Endometrial microvascular endothelial cells (primary cell): ENCODE data around the gene ATP8B3. TPM values are rescaled to one million over a fixed set of nuclear protein-coding genes. Genes with fewer than 3 reads are reported as not detected.
"Not testable (repeated sequence)": the region's sequence is repeated elsewhere in the genome, so short reads cannot be mapped to it uniquely, and the experiment has no call there.

Experiments used
- in situ Hi-C: cut with HindIII; loops from 2 replicates; pipeline ENCODE4 v1.10.0; 2017; ENCODE audit warnings: low sequenced_read_pairs, low pct_unique_long_range_greater_than_20kb; ENCODE audit errors: inconsistent ontology term
- total RNA-seq: library from RNA; depleted of rRNA; stranded (reverse); fragments of >200 nt; gene quantifications from one replicate; pipeline ENCODE4 v1.2.3, GENCODE V29; 2015; ENCODE audit errors: inconsistent ontology term

The ATP8B3 gene
- total RNA-seq, 1 donor from 2014 or later: 2.0 TPM

DNA sequence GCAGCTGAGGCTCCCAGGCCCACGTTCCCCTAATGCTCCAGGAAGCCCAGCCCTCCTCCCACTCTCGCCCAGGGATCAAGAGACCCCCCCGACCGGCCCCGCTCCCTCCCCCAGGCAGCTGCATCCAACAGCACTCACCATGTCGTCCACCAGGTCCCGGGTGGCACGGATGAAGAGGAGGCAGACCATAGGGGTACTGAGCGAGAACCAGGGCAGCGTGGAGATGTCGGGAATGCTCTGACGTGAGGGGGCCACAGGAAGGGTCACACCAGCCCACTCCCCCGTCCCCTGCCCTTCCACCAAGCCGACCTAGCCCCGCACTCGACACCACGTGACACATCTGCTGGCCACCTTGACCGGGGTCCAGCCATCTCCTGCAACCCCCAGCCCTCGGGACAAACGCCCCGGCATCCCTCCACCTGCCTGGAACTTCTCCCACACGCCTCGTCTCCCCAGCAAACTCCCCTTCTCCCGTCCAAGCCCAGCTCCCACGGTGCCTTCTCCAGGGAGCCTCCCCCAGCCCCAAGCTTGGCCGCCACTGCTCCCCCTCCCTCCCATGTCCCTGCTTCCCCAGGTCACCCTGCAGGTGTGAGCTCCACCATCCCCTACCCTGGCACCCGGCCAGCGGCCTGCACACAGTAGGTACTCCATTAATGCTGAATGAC is 4.9 kb downstream of the ATP8B3 start:
- in situ Hi-C loops: no loop called here

DNA sequence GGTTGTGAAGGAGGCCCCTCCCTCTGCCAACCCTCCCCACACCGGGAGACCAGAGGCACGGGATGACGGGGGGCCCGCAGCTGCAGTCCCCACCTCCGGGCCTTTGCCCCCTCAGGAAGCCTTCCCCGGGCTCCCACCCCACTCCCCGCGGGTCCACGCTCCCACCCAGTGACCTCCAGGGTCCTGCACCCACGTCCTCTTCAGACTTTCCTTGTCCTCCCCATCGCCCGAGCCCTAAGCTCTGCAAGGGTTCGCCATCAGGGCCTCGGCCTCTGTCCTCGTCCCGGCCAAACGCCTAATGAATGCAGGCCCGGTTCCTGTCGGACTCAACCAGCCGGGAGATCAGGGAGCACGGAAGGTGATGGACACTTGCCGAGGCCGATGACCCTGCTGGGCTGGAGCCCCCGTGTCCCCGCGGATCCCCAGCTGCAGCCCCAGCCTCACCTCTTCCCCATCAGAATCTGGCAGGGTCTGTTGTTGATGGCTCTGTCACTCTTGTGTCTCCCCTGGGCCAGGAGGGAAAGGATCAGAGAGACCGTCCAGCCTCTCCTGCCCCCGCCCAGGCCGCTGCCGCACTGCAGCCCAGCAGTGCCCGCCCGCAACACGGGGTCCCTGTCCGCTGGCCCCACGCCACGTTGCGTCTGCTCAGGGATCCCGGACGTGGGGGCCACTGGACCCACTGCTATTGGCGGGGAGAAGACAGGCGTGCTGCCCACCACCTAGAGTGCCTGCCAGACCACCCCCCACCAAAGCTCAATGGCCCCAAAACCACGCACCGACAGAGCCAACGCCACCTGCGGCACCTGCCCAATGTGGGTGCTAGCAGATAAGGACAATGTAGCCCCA is 5.7 kb downstream of the ATP8B3 start:
- in situ Hi-C loops: no loop called here

DNA sequence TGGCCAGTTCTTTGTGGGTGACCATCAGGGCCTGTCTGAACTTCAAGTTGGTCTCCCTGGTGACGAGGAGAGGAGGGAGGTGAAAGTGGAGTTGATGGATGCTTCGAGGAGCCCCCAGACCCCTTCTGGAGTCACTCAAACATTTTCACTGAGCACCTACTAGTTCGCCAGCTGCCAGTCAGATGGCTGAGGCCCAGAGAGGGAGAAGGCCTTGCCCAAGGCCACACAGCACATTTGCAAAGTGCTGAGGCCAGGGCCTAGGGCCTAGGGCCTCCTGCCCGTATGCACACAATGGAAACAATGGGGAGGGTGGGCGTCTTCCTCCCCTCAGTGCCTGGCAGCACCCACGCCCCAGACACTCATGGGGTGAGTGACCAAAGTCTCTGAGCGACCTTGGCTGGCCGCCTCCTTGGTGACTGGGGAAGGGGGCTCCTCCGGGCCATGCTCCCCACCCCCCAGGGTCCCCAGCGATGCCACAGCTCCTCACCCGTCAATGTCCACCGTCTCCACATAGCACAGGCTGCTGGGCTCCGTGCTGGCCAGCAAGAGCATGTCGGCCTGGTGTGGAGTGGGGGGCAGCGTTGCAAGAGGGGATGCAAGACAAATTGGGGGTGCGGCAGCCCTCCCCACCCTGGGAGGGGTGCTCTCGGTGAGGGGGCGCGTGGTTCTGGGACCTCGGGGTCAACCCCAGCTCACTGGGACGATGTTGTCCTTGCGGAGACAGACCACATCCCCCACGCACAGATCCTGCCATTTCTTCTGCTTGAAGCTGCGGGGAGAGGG is 6.5 kb downstream of the ATP8B3 start:
- in situ Hi-C loops: no loop called here

DNA sequence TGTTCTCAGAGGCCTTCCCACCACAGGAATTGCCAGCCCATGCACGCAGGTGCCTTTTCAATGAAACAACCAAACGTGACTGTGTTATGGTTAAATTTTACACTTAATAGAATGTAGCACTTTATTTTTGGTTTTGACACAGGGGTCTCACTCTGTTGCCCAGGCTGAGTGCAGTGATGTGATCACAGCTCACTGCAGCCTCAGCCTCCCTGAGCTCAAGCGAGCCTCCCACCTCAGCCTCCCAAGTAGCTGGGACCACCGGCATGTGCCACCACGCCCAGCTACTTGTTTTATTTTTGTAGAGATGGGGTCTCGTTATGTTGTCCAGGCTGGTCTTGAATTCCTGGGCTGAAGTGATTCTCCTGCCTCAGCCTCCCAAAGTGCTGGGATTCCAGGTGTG is 7.2 kb downstream of the ATP8B3 start:
- in situ Hi-C loops: no loop called here

GRCh38 chr19:1799695-1800342 is 12.3 kb downstream of the ATP8B3 start:
- in situ Hi-C loops: no loop called here

DNA sequence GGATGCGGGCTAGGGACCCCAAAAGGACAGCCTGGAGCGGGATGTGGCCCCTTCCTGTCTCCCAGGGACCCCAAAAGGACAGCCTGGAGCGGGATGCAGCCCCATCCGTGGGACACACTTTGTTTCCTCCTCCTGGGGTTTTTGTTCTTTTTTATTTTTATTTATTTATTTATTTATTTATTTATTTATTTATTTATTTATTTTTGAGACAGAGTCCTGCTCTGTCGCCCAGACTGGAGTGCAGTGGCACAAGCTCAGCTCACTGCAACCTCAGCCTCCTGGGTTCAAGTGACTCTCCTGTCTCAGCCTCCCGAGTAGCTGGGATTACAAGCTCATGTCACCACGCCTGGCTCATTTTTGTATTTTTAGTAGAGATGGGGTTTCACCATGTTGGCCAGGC is 14.8 kb downstream of the ATP8B3 start:
- in situ Hi-C loops: not testable (repeated sequence)

- in situ Hi-C loops: no loop called here
These were observed 15.5 kb downstream of the ATP8B3 start for GRCh38 chr19:1796395-1797142.

DNA sequence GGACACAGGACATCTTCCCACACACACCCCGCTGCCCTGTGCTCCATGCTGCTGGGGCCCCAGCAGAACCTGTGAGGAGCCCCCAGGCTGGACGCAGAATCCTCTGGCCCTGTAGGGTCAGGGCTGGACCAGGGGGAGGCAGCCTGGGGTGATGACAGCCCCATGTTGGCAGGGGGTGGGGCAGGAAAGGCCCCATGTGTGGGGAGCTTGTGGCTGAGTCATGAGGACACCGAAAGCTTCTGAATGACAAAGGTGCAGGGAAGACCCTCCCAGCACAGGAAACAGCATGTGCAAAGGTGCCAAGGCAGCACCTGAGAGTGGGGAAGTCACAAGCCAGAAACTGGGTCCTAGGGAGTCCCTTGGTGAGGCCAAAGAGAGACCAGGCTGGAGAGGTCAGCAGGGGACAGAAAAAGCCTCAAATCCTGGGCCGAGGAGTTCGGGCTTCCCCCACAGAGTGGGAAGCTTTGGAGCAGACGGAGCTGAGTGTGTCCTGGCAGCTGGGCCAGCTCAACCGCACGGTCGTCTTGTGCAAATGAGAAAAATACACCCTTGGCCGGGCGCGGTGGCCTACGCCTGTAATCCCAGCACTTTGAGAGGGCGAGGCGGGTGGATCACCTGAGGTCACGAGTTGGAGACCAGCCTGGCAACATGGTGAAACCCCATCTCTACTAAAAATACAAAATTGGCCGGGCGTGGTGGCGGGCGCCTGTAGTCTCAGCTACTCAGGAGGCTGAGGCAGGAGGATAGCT is 17.5 kb downstream of the ATP8B3 start:
- in situ Hi-C loops: no loop called here

GRCh38 chr19:1791879-1792278 is 20.2 kb downstream of the ATP8B3 start:
- in situ Hi-C loops: no loop called here

GRCh38 chr19:1790054-1790792 is 21.9 kb downstream of the ATP8B3 start:
- in situ Hi-C loops: no loop called here

DNA sequence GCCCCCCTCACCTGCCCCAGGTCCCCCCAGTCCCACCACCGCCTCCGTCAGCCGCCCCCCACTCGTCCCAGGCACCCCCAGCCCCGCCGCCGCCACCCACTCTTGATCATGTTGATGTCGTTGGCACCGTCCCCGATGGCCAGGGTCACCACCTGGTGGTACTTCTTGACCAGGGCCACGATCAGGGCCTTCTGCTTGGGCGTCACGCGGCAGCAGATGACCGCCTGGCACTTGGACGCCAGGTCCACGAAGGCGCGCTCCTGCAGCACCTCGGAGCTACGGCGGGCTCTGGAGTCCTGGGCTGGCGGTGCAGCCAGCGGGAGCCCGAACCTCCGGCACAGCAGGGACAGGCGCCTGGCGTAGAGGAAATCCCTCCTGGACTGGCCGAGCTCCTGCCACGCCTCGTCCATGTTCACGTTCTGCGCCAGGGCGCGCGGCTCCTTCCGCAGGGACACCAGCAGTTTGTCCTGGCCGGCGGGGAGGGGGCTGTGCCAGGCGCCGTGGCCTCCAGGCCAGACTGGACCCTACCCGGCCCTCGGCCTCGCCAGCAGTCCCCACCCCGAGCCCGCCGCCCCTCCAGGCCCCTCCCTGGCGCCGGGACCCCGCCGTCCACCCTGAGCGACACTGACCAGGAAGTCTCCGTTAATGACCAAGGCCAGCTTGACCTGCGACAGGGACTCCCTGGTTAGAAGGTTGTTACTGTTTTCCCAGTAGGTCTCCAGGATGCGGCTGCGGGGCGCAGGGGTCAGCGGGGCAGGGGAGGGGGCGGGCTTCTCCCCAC is 22.6 kb downstream of the ATP8B3 start:
- in situ Hi-C loops: no loop called here

DNA sequence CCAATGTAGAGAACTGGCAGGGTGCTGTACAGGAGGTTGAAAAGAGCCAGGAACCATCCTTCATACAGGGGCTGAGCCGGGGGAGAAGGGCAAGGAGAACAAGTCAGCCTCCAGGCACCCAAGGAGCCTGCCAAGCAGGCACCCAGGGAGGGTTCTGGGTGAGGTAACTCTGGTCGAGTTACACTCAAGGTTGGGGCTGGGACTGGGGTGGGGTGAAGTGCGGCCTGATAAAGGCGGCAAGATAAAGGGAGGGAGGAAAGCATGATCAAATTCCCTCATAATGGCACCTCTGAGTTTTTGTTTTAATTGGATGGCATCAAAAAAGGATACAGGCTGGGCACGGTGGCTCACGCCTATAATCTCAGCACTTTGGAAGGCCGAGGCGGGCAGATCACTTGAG is 25.0 kb downstream of the ATP8B3 start:
- in situ Hi-C loops: no loop called here

DNA sequence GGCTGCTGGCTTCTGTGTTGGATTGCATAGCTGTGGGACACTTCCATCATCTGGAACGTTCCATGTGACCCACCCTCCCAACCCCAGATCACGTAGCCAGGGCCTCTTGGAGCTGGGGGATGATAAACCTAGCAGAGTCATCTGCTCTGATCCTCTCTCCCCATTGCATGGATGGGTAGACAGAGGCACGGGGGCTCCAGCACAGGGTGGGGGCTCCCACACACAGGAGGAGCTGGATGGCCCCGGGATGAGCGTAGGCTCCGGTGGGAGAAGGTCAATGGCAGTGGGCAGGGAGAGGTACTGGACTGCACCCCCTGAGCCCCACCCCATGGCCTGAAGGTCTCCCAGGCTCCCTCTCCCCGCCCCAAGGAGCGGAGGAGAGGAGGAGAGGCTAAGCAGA is 25.4 kb downstream of the ATP8B3 start:
- in situ Hi-C loops: no loop called here

DNA sequence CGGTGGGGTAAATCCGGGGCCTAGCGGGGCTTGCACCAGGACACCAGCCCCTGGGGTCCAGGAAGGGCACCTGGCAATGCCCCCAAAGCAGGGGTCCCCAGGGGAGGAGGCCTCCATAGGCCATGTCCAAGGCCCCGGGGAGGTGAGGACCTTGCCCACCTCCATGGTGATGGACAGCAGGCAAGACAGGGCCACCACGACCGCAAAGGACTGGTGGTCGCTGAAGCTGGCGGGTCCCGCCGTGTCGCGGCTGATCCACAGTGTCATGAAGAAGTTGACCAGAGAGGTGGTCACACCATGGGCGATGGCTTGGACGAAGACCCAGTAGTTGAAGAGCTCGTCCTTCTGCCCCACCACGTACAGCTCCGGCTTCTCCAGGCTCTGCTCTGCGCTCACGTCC is 26.8 kb downstream of the ATP8B3 start:
- in situ Hi-C loops: no loop called here

GRCh38 chr19:1783874-1784273 is 28.2 kb downstream of the ATP8B3 start:
- in situ Hi-C loops: no loop called here

- in situ Hi-C loops: no loop called here
These were observed 28.7 kb downstream of the ATP8B3 start for GRCh38 chr19:1783354-1783753.

GRCh38 chr19:1782521-1782920 is 29.6 kb downstream of the ATP8B3 start:
- in situ Hi-C loops: no loop called here
